Measurements from ENCODE around the gene CYP4A11. TPM values are rescaled to one million over a fixed set of nuclear protein-coding genes. Genes with fewer than 3 reads are reported as not detected.
"Not testable (repeated sequence)": the region's sequence is repeated elsewhere in the genome, so short reads cannot be mapped to it uniquely, and the experiment has no call there.

CYP4A11 gene
- total RNA-seq, 2 experiments from 2014 or later, result not detected

DNA sequence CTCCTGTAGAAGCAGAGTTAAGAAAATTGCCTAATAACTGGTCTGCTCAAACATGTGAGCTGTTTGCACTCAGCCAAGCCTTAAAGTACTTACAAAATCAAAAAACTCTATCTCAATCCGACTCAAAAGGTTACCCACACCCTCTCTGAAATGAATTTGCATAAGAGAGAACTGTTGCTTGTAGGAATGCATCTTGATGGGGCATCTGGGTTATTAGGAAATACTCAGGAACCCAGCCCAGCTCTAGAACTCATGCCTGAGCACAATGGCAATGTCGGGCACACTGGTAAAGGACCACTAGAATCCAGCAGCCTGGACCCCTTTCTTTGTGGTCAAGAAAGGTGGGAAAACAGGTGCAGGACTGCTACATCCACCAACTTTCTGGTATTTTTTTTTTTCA, 6.4 kb upstream of the CYP4A11 start:
- POLR2A ChIA-PET; H3K9me3 Mint-ChIP-seq; DNase-seq; H3K4me3 Mint-ChIP-seq; H3K27ac Mint-ChIP-seq; CTCF ChIA-PET; H3K36me3 Mint-ChIP-seq (ENCODE audit: low read depth): not testable (repeated sequence)
- Mint-ChIP-seq H3K27me3 (peaks cover 24% of the 10 kb centered on the region), H3K4me1 (peaks cover 33% of the 10 kb centered on the region)

DNA sequence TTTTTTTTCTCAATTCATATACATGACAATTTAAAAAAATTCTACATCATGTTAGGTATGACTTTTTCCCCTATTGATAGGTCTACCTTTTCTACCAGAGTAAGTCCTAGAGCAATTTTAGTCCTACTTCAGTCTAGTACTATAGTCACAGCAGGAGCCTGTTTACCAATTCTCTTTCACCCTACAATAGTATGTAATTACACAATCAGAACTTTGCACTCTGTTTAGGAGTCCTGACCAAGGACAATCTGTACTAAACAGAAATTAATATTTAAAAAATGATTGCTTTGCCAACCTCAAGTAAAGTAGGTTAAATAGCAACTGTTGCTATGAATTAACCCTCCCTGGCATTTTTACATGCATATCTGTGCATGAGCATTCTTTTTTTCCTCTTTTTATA, 810 bp upstream of the CYP4A11 start:
- Mint-ChIP-seq H3K4me1 (peaks cover 4% of the 10 kb centered on the region), H3K27ac (no peak overlapping the region), H3K27me3 (peaks cover 26% of the 10 kb centered on the region), H3K9me3 (no peaks in the 10 kb centered on the region), H3K4me3 (no peak overlapping the region), H3K36me3 (ENCODE audit: low read depth) (no peaks in the 10 kb centered on the region)
- CTCF ChIA-PET, result no interaction called here
- DNase-seq, result no peak
- POLR2A ChIA-PET, result no interaction called here

DNA sequence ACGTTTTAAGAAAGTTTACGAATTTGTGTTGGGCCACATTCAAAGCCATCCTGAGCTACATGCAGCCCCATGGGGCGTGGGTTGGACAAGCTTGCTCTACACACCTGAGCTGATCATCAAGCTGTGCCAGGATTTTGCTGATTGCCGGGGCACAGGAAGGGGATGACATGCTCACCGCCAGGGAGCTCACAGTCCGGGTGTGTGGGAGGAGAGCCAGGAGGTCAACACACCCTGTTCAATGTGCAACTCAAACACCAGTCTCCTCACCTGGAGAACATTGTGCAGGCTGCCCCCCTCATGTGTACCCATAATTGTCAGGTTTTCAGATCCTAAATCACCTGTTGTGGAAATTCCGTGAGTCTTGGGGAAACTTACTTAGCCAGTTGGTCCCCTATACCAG, 969 bp downstream of the CYP4A11 start:
- DNase-seq, result no peak
- CTCF ChIA-PET, result no interaction called here
- Mint-ChIP-seq H3K27ac (no peak overlapping the region), H3K36me3 (ENCODE audit: low read depth) (no peaks in the 10 kb centered on the region), H3K27me3 (peaks cover 30% of the 10 kb centered on the region), H3K4me3 (no peak overlapping the region), H3K9me3 (no peaks in the 10 kb centered on the region), H3K4me1 (no peaks in the 10 kb centered on the region)
- POLR2A ChIA-PET, result no interaction called here

DNA sequence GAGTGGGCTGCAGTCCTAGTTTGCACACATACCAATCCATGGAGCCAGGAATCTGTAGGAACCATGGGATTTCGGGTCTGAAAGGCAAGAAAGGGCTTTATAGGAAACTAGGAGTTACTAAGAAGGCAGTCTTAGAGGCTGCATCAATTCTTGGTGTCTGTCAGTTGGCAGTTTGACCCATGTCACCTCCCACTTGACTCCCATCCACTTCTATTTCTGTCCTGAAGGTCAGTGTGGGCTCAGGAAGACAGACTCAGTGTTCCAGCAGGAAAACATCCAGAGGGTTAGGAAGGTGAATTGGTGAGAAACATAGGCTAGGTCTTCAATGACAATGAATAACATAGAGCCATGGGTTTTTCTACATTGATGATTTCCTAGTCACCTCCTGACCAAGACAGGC, 4.0 kb downstream of the CYP4A11 start:
- H3K4me3 Mint-ChIP-seq, result no peak overlapping the region
- no peak overlapping the region for H3K27ac Mint-ChIP-seq
- ChIA-PET POLR2A (no interaction called here), CTCF (no interaction called here)
- H3K36me3 Mint-ChIP-seq (ENCODE audit: low read depth), result no peaks in the 10 kb centered on the region
- H3K9me3 Mint-ChIP-seq, result no peaks in the 10 kb centered on the region
- no peak for DNase-seq
- H3K27me3 Mint-ChIP-seq, result peaks cover 11% of the 10 kb centered on the region
- H3K4me1 Mint-ChIP-seq, result no peaks in the 10 kb centered on the region

DNA sequence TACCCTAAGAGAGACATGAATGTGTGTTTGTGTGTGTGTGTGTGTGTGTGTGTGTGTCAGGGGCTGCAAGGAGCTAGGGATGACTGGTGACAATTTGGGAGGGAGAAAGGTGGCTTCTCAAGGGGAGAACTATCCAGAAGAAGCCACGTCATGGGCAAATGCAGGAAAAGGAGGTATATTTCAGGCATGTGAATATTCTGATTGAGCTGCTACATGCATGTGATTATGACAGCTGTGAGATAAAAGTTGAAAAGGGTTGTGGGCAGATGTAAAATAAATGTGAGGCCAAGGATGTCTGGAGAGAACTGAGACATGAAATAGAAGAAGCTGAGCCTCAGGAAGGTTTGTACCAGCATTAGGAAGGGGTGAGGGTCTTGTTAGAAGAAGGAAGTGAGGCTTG, 4.5 kb downstream of the CYP4A11 start:
- Mint-ChIP-seq H3K4me1 (no peaks in the 10 kb centered on the region), H3K9me3 (no peaks in the 10 kb centered on the region), H3K4me3 (no peak overlapping the region), H3K36me3 (ENCODE audit: low read depth) (no peaks in the 10 kb centered on the region), H3K27me3 (peaks cover 11% of the 10 kb centered on the region), H3K27ac (no peak overlapping the region)
- ChIA-PET CTCF (no interaction called here), POLR2A (no interaction called here)
- no peak for DNase-seq

DNA sequence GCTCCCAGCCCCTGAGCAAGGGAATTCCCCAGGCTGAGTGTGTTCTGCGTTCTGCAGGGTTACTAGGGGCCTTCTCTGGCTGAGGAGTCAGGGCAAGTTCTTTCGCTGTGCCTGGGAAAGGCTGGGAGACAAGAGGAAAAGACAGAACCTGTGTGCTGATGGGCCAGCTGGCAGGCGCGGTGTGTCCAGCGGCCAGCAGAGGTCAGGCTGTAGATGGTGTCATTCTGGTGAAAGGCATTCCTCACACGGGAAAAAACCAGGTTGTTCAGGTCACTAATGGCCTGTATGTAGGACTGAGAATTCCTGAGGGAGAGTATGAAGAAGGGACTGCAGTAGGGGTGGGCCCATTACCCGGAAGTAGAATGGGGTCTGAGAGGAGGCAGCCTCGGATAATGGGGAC, 6.4 kb downstream of the CYP4A11 start:
- H3K27ac Mint-ChIP-seq; POLR2A ChIA-PET; H3K36me3 Mint-ChIP-seq (ENCODE audit: low read depth); H3K4me3 Mint-ChIP-seq; H3K4me1 Mint-ChIP-seq; DNase-seq; CTCF ChIA-PET; H3K9me3 Mint-ChIP-seq: not testable (repeated sequence)
- peaks cover 11% of the 10 kb centered on the region for H3K27me3 Mint-ChIP-seq

DNA sequence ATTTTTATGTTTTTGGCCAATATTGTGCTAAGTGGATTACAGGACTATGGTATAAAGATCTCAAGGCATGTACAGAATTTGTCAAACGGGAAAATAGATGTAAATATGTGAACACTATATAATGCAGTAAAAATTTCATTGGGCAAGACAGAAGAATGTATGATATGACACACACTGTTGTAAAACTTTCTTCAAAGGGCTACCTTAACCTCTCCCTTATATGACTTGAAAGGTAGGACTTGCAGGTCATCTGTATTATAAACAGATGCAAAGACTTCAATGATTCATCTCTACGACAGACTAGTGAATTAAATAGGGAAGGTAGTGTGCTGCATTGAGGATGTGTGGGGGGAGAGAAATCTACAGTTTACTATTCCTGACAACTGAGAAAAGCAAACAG, 9.3 kb downstream of the CYP4A11 start:
- H3K27ac Mint-ChIP-seq; DNase-seq; H3K4me3 Mint-ChIP-seq; H3K4me1 Mint-ChIP-seq; H3K36me3 Mint-ChIP-seq (ENCODE audit: low read depth); POLR2A ChIA-PET; H3K9me3 Mint-ChIP-seq; CTCF ChIA-PET: not testable (repeated sequence)
- peaks cover 11% of the 10 kb centered on the region for H3K27me3 Mint-ChIP-seq

DNA sequence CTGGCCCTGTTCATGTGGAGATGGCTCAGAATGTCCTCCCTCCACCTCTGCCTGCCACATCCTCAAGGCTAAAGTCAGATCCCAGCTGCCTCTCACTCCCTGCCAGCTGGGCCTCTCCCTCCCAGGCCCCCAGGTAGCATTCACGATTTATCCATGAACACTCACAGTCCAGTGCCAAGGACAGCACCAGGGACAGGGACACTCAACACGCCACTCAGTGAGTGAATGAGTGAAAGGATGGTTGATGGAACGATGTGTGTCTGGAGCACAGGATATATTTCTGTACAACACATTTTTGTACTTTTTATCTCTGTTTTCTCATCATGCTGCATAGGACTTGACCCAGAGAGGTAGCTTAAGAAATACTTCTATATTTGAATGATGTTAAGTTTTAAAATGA, 10.1 kb downstream of the CYP4A11 start:
- H3K27me3 Mint-ChIP-seq, result peaks cover 5% of the 10 kb centered on the region
- H3K9me3 Mint-ChIP-seq, result no peaks in the 10 kb centered on the region

DNA sequence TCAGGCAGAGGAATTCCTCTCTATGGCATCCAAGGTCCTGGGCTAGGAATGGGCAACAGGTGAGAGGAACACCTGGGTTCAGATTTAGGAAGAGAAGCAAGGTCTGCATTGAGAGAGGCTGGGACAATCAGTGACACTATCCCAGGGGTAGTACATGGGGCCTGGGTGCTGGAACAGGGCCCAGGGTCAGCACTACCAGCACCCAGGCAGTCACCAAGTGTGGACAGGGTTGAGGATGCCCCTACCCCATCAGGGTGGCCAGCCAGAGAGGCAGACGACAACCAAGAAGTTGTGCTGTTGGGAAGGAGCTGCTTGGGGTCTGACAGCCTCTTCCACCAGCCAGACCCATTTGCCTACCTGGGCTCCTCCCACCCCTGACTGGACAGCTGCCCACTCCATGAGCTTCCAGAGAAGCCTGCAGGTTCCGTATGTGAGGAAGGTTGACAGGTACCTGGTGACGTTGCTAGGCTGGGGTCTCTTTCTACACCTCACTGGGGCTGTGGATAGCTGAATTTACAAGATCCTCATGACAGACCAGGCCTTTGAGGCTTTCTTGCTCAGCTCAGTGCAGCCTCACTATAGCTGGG, 13.9 kb downstream of the CYP4A11 start:
- Mint-ChIP-seq H3K9me3 (no peaks in the 10 kb centered on the region), H3K36me3 (ENCODE audit: low read depth) (no peaks in the 10 kb centered on the region), H3K27me3 (peaks cover 18% of the 10 kb centered on the region), H3K27ac (no peak overlapping the region), H3K4me1 (no peaks in the 10 kb centered on the region), H3K4me3 (no peak overlapping the region)
- CTCF ChIA-PET, result no interaction called here
- POLR2A ChIA-PET, result no interaction called here
- DNase-seq, result no peak

More for the DNA sequence above, 10.1 kb downstream of the CYP4A11 start:
- no peak overlapping the region for H3K27ac Mint-ChIP-seq
- POLR2A ChIA-PET, result no interaction called here
- DNase-seq, result no peak
- H3K4me3 Mint-ChIP-seq, result no peak overlapping the region
- CTCF ChIA-PET, result no interaction called here
- no peaks in the 10 kb centered on the region for H3K4me1 Mint-ChIP-seq
- H3K36me3 Mint-ChIP-seq (ENCODE audit: low read depth), result no peaks in the 10 kb centered on the region

DNA sequence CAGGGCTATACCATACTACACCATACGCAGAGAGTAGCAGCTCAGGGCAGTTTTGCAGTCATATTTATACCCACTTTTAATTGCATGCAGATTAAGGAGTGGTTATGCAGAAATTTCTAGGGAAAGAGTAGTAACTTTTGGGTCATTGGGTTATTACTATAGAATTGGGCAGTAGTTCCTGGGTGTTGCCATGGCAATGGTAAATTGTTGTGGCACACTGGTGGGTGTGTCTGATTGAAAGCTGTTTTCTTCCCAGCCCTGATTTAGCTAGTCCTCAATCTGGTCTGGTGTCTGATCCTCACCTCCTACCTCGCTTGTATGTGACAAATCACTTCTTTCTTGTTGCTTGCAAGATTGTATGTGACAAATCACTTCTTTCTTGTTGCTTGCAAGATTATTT, 30.5 kb downstream of the CYP4A11 start:
- peaks cover 8% of the 10 kb centered on the region for H3K27me3 Mint-ChIP-seq
- no peaks in the 10 kb centered on the region for H3K4me1 Mint-ChIP-seq
- peaks cover 7% of the 10 kb centered on the region for H3K9me3 Mint-ChIP-seq
- no peak overlapping the region for H3K4me3 Mint-ChIP-seq
- ChIA-PET POLR2A (no interaction called here), CTCF (no interaction called here)
- H3K36me3 Mint-ChIP-seq (ENCODE audit: low read depth), result no peaks in the 10 kb centered on the region
- DNase-seq, result no peak
- H3K27ac Mint-ChIP-seq, result no peak overlapping the region

DNA sequence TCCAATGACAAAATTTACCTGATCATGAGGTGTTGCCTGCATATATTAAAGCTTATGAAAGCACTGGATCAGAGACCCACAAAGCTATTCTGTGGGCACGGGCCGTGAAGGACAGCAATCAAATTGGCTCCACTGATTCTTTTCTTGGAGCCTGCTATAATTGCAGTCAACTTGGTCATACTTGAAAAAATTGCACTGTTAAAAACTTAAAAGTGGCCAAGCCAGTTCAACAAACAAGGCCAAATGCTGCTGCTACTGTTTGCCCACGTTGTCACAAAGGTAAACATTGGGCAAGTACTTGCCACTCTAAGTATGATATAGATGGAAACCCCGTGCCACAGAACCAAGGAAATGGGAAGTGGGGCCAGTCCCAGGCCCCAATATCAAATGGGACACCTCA, 37.8 kb downstream of the CYP4A11 start:
- no peaks in the 10 kb centered on the region for H3K36me3 Mint-ChIP-seq (ENCODE audit: low read depth)
- H3K4me1 Mint-ChIP-seq, result no peaks in the 10 kb centered on the region
- H3K9me3 Mint-ChIP-seq, result peaks cover 7% of the 10 kb centered on the region
- CTCF ChIA-PET, result interaction anchor here (1.3 kb wide), 1 partner anchor 88 kb away, joined by 3 read pairs; no protein-coding TSS in a partner anchor
- DNase-seq, result no peak
- no peak overlapping the region for H3K27ac Mint-ChIP-seq
- no peak overlapping the region for H3K4me3 Mint-ChIP-seq
- H3K27me3 Mint-ChIP-seq, result peaks cover 11% of the 10 kb centered on the region
- POLR2A ChIA-PET, result no interaction called here

DNA sequence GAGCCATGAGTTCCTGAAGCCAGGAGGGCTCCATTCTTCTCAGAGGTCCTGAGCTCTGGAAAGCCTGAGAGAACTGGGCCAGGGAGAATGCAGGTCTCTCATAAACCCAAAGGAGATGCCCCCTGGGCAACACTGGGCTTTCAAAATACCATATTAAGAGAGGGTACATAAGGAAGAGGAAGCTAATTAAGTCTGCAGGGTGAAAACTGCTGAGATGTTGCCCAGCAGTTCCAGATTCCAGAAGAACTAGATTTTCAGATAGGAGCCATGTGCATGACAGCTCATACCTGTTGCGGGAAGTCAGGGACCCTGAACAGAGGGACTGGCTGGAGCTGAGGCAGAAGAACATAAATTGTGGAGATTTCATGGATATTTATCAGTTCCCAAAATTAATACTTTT, 40.9 kb downstream of the CYP4A11 start:
- H3K27ac Mint-ChIP-seq, result no peak overlapping the region
- POLR2A ChIA-PET, result no interaction called here
- H3K27me3 Mint-ChIP-seq, result peaks cover 4% of the 10 kb centered on the region
- H3K4me1 Mint-ChIP-seq, result no peaks in the 10 kb centered on the region
- H3K36me3 Mint-ChIP-seq (ENCODE audit: low read depth), result no peaks in the 10 kb centered on the region
- no peak overlapping the region for H3K4me3 Mint-ChIP-seq
- CTCF ChIA-PET, result no interaction called here
- no peak for DNase-seq
- H3K9me3 Mint-ChIP-seq, result no peaks in the 10 kb centered on the region

DNA sequence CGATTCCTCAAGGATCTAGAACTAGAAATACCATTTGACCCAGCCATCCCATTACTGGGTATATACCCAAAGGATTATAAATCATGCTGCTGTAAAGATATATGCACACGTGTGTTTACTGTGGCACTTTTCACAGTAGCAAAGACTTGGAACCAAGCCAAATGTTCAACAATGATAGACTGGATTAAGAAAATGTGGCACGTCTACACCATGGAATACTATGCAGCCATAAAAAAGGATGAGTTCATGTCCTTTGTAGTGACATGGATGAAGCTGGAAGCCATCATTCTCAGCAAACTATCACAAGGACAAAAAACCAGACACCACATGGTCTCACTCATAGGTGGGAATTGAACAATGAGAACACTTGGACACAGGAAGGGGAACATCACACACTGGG, 59.6 kb downstream of the CYP4A11 start:
- DNase-seq; H3K27ac Mint-ChIP-seq; H3K4me1 Mint-ChIP-seq; H3K36me3 Mint-ChIP-seq (ENCODE audit: low read depth); H3K4me3 Mint-ChIP-seq; H3K9me3 Mint-ChIP-seq; H3K27me3 Mint-ChIP-seq; POLR2A ChIA-PET; CTCF ChIA-PET: not testable (repeated sequence)

Data from activated CD4-positive, alpha-beta memory T cell treated with anti-CD3 and anti-CD28 coated beads, Interleukin-2, amount 10 ng/mL, durations not matched to agents 7 days and 5 days (primary cell).